ENCODE measurements around the gene PIPOX. TPM values are rescaled to one million over a fixed set of nuclear protein-coding genes. Genes with fewer than 3 reads are reported as not detected.

The PIPOX gene
- total RNA-seq, 1 donor from 2014 or later: 1.3 TPM

GRCh38 chr17:29049541-29050145 lies 6.7 kb downstream of the PIPOX start:
- no peak overlapping the region for H3K27ac ChIP-seq
- H3K36me3 ChIP-seq: no peaks in the 10 kb centered on the region
- no peaks in the 10 kb centered on the region for H3K27me3 ChIP-seq (ENCODE audit: low read depth)
- no peak overlapping the region for H3K4me3 ChIP-seq
- H3K9me3 ChIP-seq: no peaks in the 10 kb centered on the region
- no peak for ATAC-seq
- intact Hi-C loops (cut with DNase I): no loop called here
- no peak for DNase-seq
- peaks cover 6% of the 10 kb centered on the region for H3K4me1 ChIP-seq
- TF ChIP-seq CTCF (IDR thresholded peaks at IDR 0.05): no peak

- no peak for ATAC-seq
- Histone ChIP-seq H3K4me1 (peaks cover 6% of the 10 kb centered on the region), H3K27me3 (ENCODE audit: low read depth) (no peaks in the 10 kb centered on the region), H3K27ac (no peak overlapping the region), H3K36me3 (no peaks in the 10 kb centered on the region), H3K9me3 (no peaks in the 10 kb centered on the region), H3K4me3 (no peak overlapping the region)
- DNase-seq: no peak
- intact Hi-C loops (cut with DNase I): no loop called here
- no peak for TF ChIP-seq CTCF (IDR thresholded peaks at IDR 0.05)
Observed at GRCh38 chr17:29050176-29050575, 7.2 kb downstream of the PIPOX start.

- H3K9me3 ChIP-seq: no peaks in the 10 kb centered on the region
- intact Hi-C loops (cut with DNase I): no loop called here
- DNase-seq: no peak
- TF ChIP-seq CTCF (IDR thresholded peaks at IDR 0.05): no peak
- no peak overlapping the region for H3K27ac ChIP-seq
- H3K4me1 ChIP-seq: no peaks in the 10 kb centered on the region
- no peak overlapping the region for H3K4me3 ChIP-seq
- H3K27me3 ChIP-seq (ENCODE audit: low read depth): no peaks in the 10 kb centered on the region
- H3K36me3 ChIP-seq: no peaks in the 10 kb centered on the region
- no peak for ATAC-seq
Observed at GRCh38 chr17:29051194-29051593, 8.3 kb downstream of the PIPOX start.

- Histone ChIP-seq H3K9me3 (no peaks in the 10 kb centered on the region), H3K27me3 (ENCODE audit: low read depth) (no peaks in the 10 kb centered on the region), H3K36me3 (no peaks in the 10 kb centered on the region), H3K4me1 (no peaks in the 10 kb centered on the region), H3K4me3 (no peak overlapping the region), H3K27ac (no peak overlapping the region)
- ATAC-seq (no peak), DNase-seq (no peak)
- intact Hi-C loops (cut with DNase I): no loop called here
- no peak for TF ChIP-seq CTCF (IDR thresholded peaks at IDR 0.05)
Observed at GRCh38 chr17:29051731-29052130, 8.8 kb downstream of the PIPOX start.

GRCh38 chr17:29054835-29055234 lies 11.9 kb downstream of the PIPOX start:
- intact Hi-C loops (cut with DNase I): no loop called here
- no peak for DNase-seq

More at GRCh38 chr17:29054835-29055234, 11.9 kb downstream of the PIPOX start:
- TF ChIP-seq CTCF (IDR thresholded peaks at IDR 0.05): no peak
- Histone ChIP-seq H3K36me3 (no peaks in the 10 kb centered on the region), H3K27me3 (ENCODE audit: low read depth) (no peaks in the 10 kb centered on the region), H3K4me1 (no peaks in the 10 kb centered on the region), H3K4me3 (no peak overlapping the region), H3K9me3 (no peaks in the 10 kb centered on the region), H3K27ac (no peak overlapping the region)
- ATAC-seq: no peak

All from lower lobe of right lung (tissue), 2 donors.